K562 (cell line): ENCODE results near the gene FAM81B. TPM values are rescaled to one million over a fixed set of nuclear protein-coding genes. Genes with fewer than 3 reads are reported as not detected.

Experiments
- ATF1 ChIP-seq, 2 experiments: fragments of 450-650 bp in 1 of 2; IDR thresholded peaks; 2 replicates each; pipeline ENCODE4 v1.6.1; 2016; ENCODE audit warnings: missing compliant biosample characterization in 1 of 2, missing genetic modification characterization in 1 of 2
- CREB5 ChIP-seq: fragments of 250-450 bp; sonication (Bioruptor Pico); IDR thresholded peaks from 2 replicates; pipeline ENCODE4 v1.5.0; 2020; ENCODE audit warnings: mild to moderate bottlenecking
- CTCFL ChIP-seq: IDR thresholded peaks from 2 replicates; pipeline ENCODE4 v1.6.1; 2011; ENCODE audit warnings: borderline replicate concordance, low read depth, mild to moderate bottlenecking, moderate library complexity, low read length; ENCODE audit not compliant: insufficient read depth, poor library complexity, severe bottlenecking
- ESRRA ChIP-seq: fragments of 450-650 bp; IDR thresholded peaks from 2 replicates; pipeline ENCODE4 v1.6.1; 2014; ENCODE audit warnings: low read depth, mild to moderate bottlenecking, moderate library complexity, borderline replicate concordance
- FOXA3 ChIP-seq, 2 experiments: fragments of 450-650 bp in 1 of 2; sonication (generic) in 1 of 2; formaldehyde crosslinking; IDR thresholded peaks in 1 of 2; conservative IDR thresholded peaks in 1 of 2; 2 replicates each; pipeline versions ENCODE4 v1.4.0 to v1.8.0; 2020 to 2022; ENCODE audit warnings: mild to moderate bottlenecking in 2 of 2, missing genetic modification reagents in 1 of 2
- GTF2E2 ChIP-seq: fragments of 200-800 bp; sonication (Bioruptor generic); IDR thresholded peaks from 2 replicates; pipeline ENCODE4 v1.6.1; 2016; ENCODE audit warnings: missing genetic modification characterization, missing compliant biosample characterization
- HSF4 ChIP-seq: fragments of 250-450 bp; sonication (Bioruptor Pico); IDR thresholded peaks from 2 replicates; pipeline ENCODE4 v2.1.2; 2022; ENCODE audit warnings: mild to moderate bottlenecking, moderate library complexity, borderline replicate concordance
- MEIS2 ChIP-seq: fragments of 450-650 bp; IDR thresholded peaks from 2 replicates; pipeline ENCODE4 v1.6.1; 2014; ENCODE audit warnings: mild to moderate bottlenecking; ENCODE audit not compliant: partially characterized antibody
- NCOA2 ChIP-seq, 2 experiments: fragments of 450-650 bp; IDR thresholded peaks; 2 replicates each; pipeline ENCODE4 v1.6.1; 2018; ENCODE audit warnings: mild to moderate bottlenecking in 2 of 2, moderate library complexity in 1 of 2; ENCODE audit not compliant: partially characterized antibody in 2 of 2
- NFIX ChIP-seq: fragments of 250-450 bp; sonication (Bioruptor Pico); IDR thresholded peaks from 2 replicates; pipeline ENCODE4 v1.4.0; 2020; ENCODE audit warnings: low read depth, mild to moderate bottlenecking, moderate library complexity
- PRDM10 ChIP-seq: fragments of 450-650 bp; IDR thresholded peaks from 2 replicates; pipeline ENCODE4 v1.6.1; 2018; ENCODE audit not compliant: partially characterized antibody
- SMAD2 ChIP-seq: fragments of 150-350 bp; IDR thresholded peaks from 2 replicates; pipeline ENCODE4 v1.6.1; 2014; ENCODE audit warnings: low read depth, mild to moderate bottlenecking, low read length
- SMAD4 ChIP-seq: fragments of 250-450 bp; sonication (Bioruptor Pico); conservative IDR thresholded peaks from 2 replicates; pipeline ENCODE4 v1.8.0; 2021; ENCODE audit warnings: inconsistent platforms, mild to moderate bottlenecking, moderate library complexity
- SMARCC2 ChIP-seq: fragments of 450-650 bp; IDR thresholded peaks from 2 replicates; pipeline ENCODE4 v1.6.1; 2017; ENCODE audit warnings: antibody characterized with exemption, moderate library complexity, mild to moderate bottlenecking, low read depth
- TGIF2 ChIP-seq: sonication (generic); formaldehyde crosslinking; IDR thresholded peaks from 2 replicates; pipeline ENCODE4 v1.8.1; 2022; ENCODE audit warnings: mild to moderate bottlenecking, missing genetic modification reagents, moderate library complexity
- TRIM24 ChIP-seq, 2 experiments: fragments of 450-650 bp; IDR thresholded peaks; 2 replicates each; pipeline ENCODE4 v1.6.1; 2016
- ZBTB33 ChIP-seq: sonication (generic); formaldehyde crosslinking; IDR thresholded peaks from 2 replicates; pipeline ENCODE4 v1.8.1; 2023; ENCODE audit warnings: mild to moderate bottlenecking, missing genetic modification reagents
- ZNF644 ChIP-seq: fragments of 200-800 bp; sonication (Bioruptor generic); IDR thresholded peaks from 2 replicates; pipeline ENCODE4 v1.6.1; 2016; ENCODE audit warnings: low read depth, missing genetic modification characterization, missing compliant biosample characterization
- polyA plus RNA-seq, 8 experiments: library from polyadenylated mRNA; depleted of rRNA in 4 of 8; stranded (reverse) in 5 of 8; unstranded in 3 of 8; fragments of >200 nt; fragmentation: Nextera tagmentation in 2 of 8; fragmentation: Illumina TruSeq in 1 of 8; extraction: Ambion mirVana in 2 of 8; extraction: Trizol in 1 of 8; gene quantifications; 2 replicates each; pipeline versions ENCODE4 v1.2.1 to v1.2.3, GENCODE V29; 2011 to 2014; ENCODE audit warnings: inconsistent platforms in 1 of 8, missing spikeins in 1 of 8
- total RNA-seq, 7 experiments: library from RNA; depleted of rRNA in 6 of 7; stranded (reverse); fragments of >200 nt in 6 of 7; fragmentation: Illumina TruSeq in 2 of 7; extraction: Trizol in 2 of 7; gene quantifications; 2 replicates each; pipeline versions ENCODE4 v1.2.1 to v1.2.3, GENCODE V29; 2011 to 2021; ENCODE audit warnings: low replicate concordance in 1 of 7

Gene FAM81B
- total and polyA plus RNA-seq, 9 of the 15 experiments (the other 6 are each of a cell fraction or from before 2014, with no cell fraction given): 0.08 to 0.64 (median 0.25) TPM; not detected in 2

GRCh38 chr5:95384485-95385213 is 6.5 kb upstream of the FAM81B start (continued):
- TF ChIP-seq NCOA2 (IDR thresholded peaks at IDR 0.05; ENCODE audit: partially characterized antibody in 2 of 2) (no peak), CTCFL (no peak), MEIS2 (peak; percentile 57), TGIF2 (CRISPR knock-in tag) (no peak), FOXA3 (CRISPR knock-in tag; conservative IDR thresholded peaks at IDR 0.05 in 1 of 2, IDR thresholded peaks at IDR 0.05 in 1 of 2) (no peak), SMARCC2 (no peak), ATF1 (CRISPR knock-in tag; IDR thresholded peaks at IDR 0.05) (no peak), ATF1 (tag; IDR thresholded peaks at IDR 0.05) (no peak), ZNF644 (tag) (no peak), GTF2E2 (no peak), ZBTB33 (CRISPR knock-in tag) (no peak), PRDM10 (no peak), NFIX (CRISPR knock-in tag) (no peak), SMAD4 (CRISPR knock-in tag) (no peak), CREB5 (CRISPR knock-in tag) (no peak), HSF4 (CRISPR knock-in tag) (no peak), ESRRA (peak; percentile 52; the same call in 1 of the 2 replicates), TRIM24 (IDR thresholded peaks at IDR 0.05) (peak in 1 of 2 experiments; percentile 55; a peak in 1 of 4 replicates), SMAD2 (no peak)
